ENCODE data around the gene SAE1.
A peak's percentile ranks its signal among the peaks of the same experiment; 100 is the strongest.
"Not testable (repeated sequence)": the region's sequence is repeated elsewhere in the genome, so short reads cannot be mapped to it uniquely, and the experiment has no call there.

The SAE1 gene

GRCh38 chr19:47130120-47130588, 481 bp upstream of the SAE1 start:
- DNase-seq (ENCODE audit: low spot score) = no peak

DNA sequence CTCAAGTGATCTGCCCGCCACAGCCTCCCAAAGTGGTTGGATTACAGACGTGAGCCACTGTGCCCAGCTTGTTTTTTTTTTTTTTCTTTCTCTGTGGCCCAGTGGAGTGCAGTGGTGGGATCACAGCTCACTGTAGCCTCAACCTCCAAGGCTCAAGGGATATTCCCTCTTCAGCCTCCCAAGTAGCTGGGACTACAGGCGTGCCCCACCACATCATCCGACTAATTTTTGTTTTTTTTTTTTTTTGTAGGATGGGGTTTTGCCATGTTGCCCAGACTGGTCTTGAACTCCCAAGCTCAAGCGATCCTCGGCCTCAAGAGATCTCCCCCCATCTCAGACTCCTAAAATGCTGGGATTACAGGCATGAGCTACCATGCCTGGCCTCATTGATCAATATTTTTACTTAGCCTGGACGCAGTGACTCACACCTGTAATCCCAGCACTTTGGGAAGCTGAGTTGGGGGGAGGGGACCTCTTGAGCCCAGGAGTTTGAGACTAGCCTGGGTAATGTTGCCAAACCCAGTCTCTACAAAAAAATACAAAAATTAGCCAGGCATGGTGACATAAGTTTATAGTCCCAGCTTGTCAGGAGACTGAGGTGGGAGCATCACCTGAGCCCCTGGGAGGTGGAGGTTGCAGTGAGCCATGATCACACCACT, 1.7 kb downstream of the SAE1 start:
- DNase-seq (ENCODE audit: low spot score) = no peak

- no peak for DNase-seq (ENCODE audit: low spot score)
Measured at GRCh38 chr19:47133021-47133471, 2.4 kb downstream of the SAE1 start.

GRCh38 chr19:47134545-47134944, 3.9 kb downstream of the SAE1 start:
- DNase-seq (ENCODE audit: low spot score) = no peak

- DNase-seq (ENCODE audit: low spot score) = no peak
Measured at GRCh38 chr19:47135156-47135555, 4.5 kb downstream of the SAE1 start.

DNA sequence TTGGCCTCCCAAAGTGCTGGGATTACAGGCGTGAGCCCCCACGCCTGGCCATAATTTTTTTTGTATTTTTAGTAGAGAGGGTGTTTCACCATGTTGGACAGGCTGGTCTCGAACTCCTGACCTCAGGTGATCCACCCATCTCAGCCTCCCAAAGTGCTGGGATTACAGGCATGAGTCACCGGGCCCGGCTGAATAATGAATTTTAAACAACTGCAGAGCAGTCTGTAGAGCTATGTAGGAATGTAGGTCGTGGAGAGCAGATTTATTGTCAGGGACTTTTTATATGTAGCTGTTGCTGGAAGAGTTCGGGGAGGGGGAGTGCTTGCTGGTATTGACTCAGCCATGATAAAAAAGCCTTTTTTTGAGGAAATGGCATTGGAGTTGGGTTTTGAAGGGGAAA, 10.6 kb downstream of the SAE1 start:
- DNase-seq (ENCODE audit: low spot score) = not testable (repeated sequence)

GRCh38 chr19:47141695-47142094, 11.1 kb downstream of the SAE1 start:
- DNase-seq (ENCODE audit: low spot score) = no peak

GRCh38 chr19:47142779-47143178, 12.1 kb downstream of the SAE1 start:
- DNase-seq (ENCODE audit: low spot score) = no peak

GRCh38 chr19:47143322-47144073, 12.9 kb downstream of the SAE1 start:
- no peak for DNase-seq (ENCODE audit: low spot score)

DNA sequence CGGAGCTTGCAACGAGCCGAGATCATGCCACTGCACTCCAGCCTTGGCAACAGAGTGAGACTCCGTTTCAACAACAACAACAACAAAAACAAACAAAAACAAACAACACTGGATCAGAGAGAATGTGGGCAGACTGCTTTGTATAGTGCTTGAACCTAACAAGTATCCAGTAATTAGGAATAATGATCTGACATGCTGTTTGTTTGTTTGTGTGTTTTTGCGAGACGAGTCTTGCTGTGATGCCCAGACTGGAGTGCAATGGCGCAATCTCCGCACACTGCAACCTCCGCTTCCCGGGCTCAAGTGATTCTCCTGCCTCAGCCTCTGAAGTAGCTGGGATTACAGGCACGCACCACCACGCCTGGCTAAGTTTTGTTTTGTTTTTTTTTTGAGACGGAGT, 14.0 kb downstream of the SAE1 start:
- no peak for DNase-seq (ENCODE audit: low spot score)

DNA sequence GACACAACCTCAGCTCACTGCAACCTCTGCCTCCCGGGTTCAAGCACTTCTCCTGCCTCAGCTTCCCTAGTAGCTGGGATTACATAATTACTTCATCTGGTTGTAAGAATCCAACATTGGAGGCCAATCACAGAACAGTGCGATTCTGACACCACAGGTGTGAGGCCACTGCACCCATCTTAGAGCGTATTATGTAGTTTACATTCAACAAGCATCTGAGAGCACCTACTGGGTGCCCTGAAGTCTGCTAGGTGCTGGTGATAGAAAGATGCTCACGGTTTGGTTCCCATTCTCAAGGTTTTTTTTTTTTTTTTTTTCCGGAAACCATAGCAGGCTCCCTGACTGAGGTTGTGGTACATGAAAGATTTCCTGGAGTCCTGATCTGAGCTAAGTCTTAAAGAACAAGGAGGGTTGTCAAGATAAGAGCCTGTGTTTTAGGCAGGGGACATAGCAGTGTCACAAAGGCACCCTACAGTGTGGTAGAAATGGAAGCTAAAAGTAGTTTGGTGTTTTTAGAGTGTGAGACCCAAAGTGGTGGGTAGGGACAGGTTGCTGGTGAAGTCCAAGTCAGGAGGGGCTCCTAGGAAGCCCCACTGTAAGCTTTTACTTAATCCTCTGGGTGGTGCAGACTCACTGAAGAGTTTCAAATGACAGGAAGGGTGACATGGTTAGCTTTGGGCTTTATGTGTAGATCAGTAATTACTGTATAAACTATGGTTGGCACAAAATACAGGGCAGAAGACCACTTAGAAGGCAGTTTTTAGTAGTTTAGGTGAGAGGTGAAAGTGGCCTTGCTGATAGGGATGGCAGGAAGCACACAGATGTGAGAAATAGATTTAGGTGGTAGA, 15.2 kb downstream of the SAE1 start:
- DNase-seq (ENCODE audit: low spot score) = no peak

DNA sequence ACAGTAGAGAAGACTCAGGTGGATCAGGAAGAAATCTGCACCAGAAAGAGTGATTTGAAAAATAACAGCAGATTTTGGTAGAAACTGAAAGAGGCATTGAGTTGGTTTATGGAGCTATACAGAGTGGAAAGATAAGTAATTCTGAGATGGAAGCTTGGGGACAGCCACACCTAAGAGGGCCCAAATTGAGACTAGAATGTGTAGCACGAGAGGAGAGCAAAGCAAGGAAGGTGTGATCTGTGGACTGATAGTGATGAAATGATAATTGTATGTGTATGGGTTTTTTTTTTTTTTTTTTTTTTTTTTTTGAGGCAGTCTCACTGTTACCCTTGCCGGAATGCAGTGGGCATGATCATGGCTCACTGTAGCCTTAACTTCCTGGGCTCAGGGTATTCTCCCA, 16.3 kb downstream of the SAE1 start:
- DNase-seq (ENCODE audit: low spot score) = no peak

DNA sequence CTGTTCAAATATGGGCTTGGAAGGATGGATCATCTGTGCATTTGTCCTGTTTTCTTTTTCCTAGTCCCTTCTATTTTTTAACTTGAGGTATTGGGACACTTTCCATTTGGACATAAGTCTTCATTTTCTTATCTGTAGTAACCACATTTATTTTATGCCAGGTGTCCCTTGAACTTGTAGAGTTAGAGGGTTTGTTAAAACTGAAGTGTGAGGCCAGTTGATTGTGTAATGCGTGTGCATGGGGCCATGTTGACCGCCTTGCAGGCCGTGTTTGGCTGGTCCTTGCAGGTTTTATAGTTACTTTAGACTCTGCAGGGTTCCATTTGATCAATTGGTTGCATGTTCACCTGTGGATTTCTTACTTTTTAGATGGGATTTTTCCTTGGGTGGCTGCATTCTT, 21.0 kb downstream of the SAE1 start:
- no peak for DNase-seq (ENCODE audit: low spot score)

DNA sequence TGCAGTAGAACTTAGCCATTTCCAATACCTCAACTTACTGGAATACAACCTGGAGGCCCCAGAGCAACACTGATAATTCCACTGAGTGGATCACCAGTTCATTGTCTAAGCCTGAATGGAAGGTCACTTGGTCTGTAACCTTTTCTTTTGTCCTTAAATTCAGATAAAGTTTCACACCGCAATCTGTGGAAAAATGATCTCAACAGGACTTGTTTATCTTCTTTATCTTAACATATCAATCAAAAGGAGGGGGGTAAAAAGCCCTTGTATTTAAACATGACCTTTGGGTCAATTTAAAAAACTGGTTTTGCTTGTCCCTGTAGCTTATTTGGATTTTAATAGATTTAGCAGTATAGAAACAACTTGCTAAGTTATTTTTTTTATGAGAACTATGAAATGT, 21.6 kb downstream of the SAE1 start:
- DNase-seq (ENCODE audit: low spot score) = no peak

GRCh38 chr19:47152632-47153031, 22.0 kb downstream of the SAE1 start:
- DNase-seq (ENCODE audit: low spot score) = no peak

DNA sequence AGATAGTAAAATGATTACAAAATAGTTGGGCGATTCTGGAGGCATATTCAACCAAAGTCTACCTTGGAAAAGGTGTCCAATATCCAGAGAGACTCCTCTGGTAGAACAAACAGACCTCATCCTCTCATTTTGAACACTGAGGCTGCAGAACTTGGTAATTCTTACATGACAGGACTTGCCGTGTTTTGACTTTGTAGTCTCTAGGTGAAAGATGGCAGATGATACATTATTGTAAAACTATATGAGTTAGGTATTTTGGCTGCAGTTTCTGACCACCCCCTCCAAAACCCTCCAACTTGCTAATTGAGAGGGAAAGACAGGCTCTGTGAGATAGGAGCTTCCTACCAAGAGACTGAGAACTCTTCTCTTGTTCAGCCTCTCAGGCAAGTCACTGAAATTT, 22.6 kb downstream of the SAE1 start:
- DNase-seq (ENCODE audit: low spot score) = no peak

GRCh38 chr19:47155148-47155547, 24.5 kb downstream of the SAE1 start:
- no peak for DNase-seq (ENCODE audit: low spot score)

DNA sequence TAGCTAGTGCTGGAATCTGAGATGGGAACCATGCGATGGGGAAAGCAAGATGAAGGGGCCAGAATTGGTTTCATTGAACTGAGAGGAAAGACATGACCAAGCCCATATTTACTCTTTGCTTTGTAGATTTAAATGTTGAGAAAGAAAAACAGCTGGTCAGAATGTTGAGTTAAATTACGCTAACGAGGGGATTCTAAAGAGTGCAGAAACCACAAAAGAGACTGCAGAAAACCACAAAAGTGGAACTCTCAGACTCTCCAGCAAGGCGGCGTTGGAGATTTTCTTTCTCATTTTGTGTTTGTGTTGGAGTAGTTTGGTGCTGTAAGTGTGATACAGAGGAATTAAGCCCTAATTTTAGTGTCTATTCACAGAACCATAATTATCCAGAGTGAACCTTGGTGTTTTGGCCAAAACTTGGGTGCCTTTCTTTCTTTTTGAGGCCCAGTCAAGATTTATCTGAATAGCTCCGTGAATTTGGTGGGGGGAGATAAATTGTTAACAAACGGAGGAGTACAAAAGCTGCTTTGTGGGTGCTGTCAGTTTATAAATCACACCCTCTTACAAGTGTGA, 26.3 kb downstream of the SAE1 start:
- DNase-seq (ENCODE audit: low spot score) = no peak

DNA sequence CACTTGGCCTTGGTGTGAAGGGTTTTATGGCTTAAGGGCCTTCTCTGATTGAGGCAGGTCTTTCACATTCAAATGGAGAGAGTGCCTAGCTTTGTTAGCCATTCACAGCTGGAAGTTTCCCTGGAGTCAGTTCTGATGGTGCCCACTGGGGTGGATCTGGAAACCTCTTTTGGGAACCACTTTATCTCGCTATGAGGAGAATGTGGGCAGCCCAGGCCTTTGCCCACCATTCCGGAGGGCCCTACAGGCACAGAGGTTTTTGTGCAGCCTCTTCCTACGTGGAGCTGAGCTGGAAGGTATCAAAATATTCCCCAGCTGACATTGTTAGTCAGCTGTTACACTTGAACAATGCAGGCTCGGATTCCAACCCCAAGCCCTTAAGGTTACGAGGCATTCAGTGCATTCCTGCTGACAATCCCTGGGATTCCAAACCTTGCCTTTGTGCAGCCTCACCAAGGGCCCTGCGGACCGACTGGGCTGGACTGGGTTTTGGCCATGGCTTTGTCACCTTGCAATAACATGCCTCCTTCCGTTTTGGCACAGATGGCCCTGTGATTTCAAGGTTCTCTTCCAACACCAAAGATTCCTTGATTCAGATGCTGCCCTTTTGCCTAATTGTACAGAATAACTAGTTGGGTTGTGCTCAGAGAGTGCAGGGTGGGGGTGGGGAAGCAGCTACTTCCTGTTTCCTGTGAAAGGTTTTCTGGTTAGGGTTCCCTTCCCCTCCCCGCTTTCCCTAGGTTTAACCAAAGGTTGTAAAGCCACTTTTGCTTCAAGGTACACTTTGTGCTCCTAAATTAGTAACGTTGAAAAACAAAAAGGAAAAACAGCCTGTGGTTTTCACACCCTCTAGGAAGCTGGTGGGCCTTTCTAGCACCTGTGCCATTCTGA, 27.0 kb downstream of the SAE1 start:
- DNase-seq (ENCODE audit: low spot score) = peak; percentile 59

DNA sequence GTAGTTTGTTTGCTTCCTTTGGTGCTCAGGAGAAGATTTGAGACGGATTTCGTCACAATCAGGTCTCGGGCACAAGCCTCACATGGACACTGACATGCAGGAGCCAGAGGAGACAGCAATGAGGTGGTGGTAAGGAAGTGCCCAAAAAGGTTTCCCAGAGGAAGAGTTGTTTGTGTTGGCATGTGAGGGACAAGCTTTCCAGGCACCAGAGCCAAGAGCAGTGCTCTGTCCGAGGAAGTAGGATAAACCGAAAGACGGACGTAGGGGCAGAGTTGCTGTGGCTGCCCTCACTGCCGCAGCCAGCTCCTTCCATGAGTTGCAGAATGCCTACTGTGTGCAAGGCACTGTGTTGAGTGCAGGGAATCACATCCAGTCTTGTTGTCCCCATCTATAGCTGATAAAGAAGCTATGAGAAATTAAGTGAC, 27.7 kb downstream of the SAE1 start:
- no peak for DNase-seq (ENCODE audit: low spot score)

GRCh38 chr19:47158879-47159503, 28.4 kb downstream of the SAE1 start:
- DNase-seq (ENCODE audit: low spot score) = peak; percentile 30
